Endothelial cell (in vitro differentiated cells): Measurements from ENCODE around the gene DCAKD. TPM values are rescaled to one million over a fixed set of nuclear protein-coding genes. Genes with fewer than 3 reads are reported as not detected.

Source experiments
- DNase-seq: peaks from one replicate; pipeline ENCODE4 v3.0.0; 2021; ENCODE audit warnings: low spot score
- H3K27ac Mint-ChIP-seq: one replicate; pipeline ENCODE4 v1.8.0; 2021; ENCODE audit warnings: mixed read lengths, inconsistent platforms; ENCODE audit not compliant: unreplicated experiment
- H3K27me3 Mint-ChIP-seq: one replicate; pipeline ENCODE4 v1.8.0; 2021; ENCODE audit warnings: mild to moderate bottlenecking, moderate library complexity, mixed read lengths, inconsistent platforms; ENCODE audit not compliant: unreplicated experiment
- H3K36me3 Mint-ChIP-seq: one replicate; pipeline ENCODE4 v1.8.0; 2021; ENCODE audit warnings: mild to moderate bottlenecking, low read depth, mixed read lengths, inconsistent platforms; ENCODE audit not compliant: unreplicated experiment
- H3K4me1 Mint-ChIP-seq: one replicate; pipeline ENCODE4 v1.8.0; 2021; ENCODE audit warnings: mild to moderate bottlenecking, mixed read lengths, inconsistent platforms; ENCODE audit not compliant: unreplicated experiment
- H3K4me3 Mint-ChIP-seq: one replicate; pipeline ENCODE4 v1.8.0; 2021; ENCODE audit warnings: mild to moderate bottlenecking, mixed read lengths, inconsistent platforms; ENCODE audit not compliant: unreplicated experiment
- H3K9me3 Mint-ChIP-seq: one replicate; pipeline ENCODE4 v1.8.0; 2021; ENCODE audit warnings: mixed read lengths, inconsistent platforms; ENCODE audit not compliant: unreplicated experiment
- total RNA-seq: library from RNA; stranded (reverse); fragmentation: NEBNext Ultra II Directional; extraction: Animal tissue kit (Norgen Biotek cat#: 25700); gene quantifications from one replicate; pipeline ENCODE4 v1.2.1, GENCODE V29; 2021; ENCODE audit not compliant: unreplicated experiment
- TF ChIP-seq, protein P1 (sequence below): fragments of 200-600 bp; sonication (generic); IDR thresholded peaks from one replicate; pipeline ENCODE4 v1.5.0; 2021; ENCODE audit warnings: antibody characterized with exemption; ENCODE audit not compliant: unreplicated experiment

Gene DCAKD
- total RNA-seq, 1 donor from 2014 or later = 29.2 TPM

DNA sequence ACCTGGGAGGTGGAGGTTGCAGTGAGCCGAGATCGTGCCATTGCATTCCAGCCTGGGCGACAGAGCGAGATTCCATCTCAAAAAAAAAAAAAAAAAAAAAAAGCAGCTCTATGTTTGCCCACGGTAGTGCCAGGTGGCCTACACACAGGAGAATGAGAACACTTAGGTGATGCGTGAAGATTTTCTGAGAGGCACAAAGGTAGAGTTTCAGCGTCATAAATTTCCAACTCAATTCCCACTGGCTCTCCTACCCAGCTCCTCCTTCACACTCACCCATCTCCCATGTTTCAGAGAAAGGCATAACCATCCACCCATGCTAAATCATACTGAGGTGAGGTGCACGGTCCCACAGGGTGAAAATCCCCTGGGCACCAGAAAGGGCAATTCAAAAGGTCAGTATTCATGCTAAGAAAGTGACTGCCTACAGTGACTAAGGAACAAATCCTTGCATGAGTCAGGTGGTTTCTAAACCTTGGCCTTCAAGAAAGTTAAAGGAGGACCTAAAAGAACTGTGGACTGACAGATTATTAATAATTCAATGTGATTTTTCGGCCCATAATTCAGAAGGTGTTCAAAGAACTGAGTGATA lies 4.8 kb downstream of the DCAKD start:
- Mint-ChIP-seq H3K4me1 (peaks cover 11% of the 10 kb centered on the region), H3K36me3 (no peaks in the 10 kb centered on the region), H3K27me3 (peaks cover 3% of the 10 kb centered on the region), H3K9me3 (no peaks in the 10 kb centered on the region), H3K4me3 (no peak overlapping the region), H3K27ac (no peak overlapping the region)
- TF ChIP-seq, protein P1, sequence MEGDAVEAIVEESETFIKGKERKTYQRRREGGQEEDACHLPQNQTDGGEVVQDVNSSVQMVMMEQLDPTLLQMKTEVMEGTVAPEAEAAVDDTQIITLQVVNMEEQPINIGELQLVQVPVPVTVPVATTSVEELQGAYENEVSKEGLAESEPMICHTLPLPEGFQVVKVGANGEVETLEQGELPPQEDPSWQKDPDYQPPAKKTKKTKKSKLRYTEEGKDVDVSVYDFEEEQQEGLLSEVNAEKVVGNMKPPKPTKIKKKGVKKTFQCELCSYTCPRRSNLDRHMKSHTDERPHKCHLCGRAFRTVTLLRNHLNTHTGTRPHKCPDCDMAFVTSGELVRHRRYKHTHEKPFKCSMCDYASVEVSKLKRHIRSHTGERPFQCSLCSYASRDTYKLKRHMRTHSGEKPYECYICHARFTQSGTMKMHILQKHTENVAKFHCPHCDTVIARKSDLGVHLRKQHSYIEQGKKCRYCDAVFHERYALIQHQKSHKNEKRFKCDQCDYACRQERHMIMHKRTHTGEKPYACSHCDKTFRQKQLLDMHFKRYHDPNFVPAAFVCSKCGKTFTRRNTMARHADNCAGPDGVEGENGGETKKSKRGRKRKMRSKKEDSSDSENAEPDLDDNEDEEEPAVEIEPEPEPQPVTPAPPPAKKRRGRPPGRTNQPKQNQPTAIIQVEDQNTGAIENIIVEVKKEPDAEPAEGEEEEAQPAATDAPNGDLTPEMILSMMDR = no peak
- DNase-seq = no peak

DNA sequence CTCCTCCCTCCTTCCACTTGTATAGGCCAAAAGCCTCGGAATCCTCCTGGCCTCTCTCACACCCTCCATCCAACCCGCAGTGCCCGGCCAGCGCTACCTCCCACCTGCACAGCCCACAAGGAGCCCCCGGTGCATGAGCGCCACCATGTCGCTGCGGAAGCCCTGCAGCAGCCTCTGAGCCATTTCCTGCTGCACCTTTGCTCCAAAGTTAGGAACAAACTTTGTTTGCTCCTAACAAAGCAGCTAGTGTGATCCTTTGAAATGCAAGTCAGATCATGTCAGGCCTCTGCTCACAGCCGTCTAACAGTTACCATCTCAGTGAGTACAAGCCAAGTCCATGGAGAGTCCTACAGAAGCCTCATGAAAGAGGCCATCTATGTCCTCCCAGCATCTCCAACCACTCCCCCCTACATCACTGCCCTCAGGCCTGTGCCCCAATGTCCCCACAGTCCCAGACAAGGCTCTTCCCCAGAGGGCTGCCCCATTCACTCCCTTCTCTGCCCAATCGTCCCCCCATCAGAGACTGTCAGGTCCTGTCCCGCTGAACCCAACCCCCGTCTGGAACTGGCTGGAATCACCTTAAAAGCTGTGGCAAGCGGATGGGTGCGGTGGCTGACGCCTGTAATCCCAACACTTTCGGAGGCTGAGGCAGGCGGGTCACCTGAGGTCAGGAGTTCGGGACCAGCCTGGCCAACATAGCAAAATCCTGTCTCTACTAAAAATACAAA lies 7.5 kb downstream of the DCAKD start:
- Mint-ChIP-seq H3K4me1 (peaks cover 8% of the 10 kb centered on the region), H3K27me3 (no peaks in the 10 kb centered on the region), H3K4me3 (peak overlapping the region; percentile 6), H3K27ac (no peak overlapping the region), H3K9me3 (no peaks in the 10 kb centered on the region), H3K36me3 (no peaks in the 10 kb centered on the region)
- no peak for DNase-seq
- TF ChIP-seq, protein P1 = no peak

DNA sequence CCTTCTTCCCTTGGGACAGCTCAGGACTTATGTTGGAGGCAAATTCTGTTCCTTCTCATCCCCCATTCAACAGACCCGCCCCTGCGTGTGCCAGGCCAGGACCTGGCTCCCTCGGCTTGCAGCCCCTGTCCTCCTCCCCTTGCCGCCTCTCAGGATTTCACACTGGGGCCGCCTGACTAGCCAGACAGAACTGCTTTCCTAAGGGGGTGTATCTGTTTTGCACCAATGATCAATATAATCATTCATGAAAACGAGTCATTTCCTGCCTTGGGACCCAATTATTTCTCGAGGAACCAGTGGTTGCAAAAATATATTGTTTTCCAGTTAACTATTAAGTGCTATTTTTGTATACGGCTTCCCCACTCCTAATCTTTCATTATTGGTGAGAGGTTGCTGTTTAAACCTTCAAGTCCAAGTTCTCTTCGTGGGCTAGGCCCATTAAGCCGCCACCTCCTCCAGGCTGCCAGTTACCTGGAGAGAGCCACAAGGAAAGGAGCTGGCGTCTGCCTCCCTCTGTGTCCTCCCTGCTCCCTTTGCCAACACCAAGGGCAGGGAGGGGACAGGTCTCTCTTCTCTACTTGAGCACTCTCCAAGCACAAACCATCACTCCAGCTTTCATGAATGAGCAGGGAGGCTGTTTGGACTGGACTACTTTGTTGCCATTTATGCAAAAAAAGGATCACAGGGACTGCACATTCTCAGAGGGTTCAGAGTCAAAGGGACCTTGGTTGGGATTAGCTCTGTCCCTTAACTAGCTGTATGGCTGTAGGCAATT lies 8.9 kb downstream of the DCAKD start:
- Mint-ChIP-seq H3K9me3 (no peaks in the 10 kb centered on the region), H3K36me3 (no peaks in the 10 kb centered on the region), H3K27ac (no peak overlapping the region), H3K27me3 (no peaks in the 10 kb centered on the region), H3K4me3 (no peak overlapping the region), H3K4me1 (peaks cover 12% of the 10 kb centered on the region)
- TF ChIP-seq, protein P1 = no peak
- no peak for DNase-seq

DNA sequence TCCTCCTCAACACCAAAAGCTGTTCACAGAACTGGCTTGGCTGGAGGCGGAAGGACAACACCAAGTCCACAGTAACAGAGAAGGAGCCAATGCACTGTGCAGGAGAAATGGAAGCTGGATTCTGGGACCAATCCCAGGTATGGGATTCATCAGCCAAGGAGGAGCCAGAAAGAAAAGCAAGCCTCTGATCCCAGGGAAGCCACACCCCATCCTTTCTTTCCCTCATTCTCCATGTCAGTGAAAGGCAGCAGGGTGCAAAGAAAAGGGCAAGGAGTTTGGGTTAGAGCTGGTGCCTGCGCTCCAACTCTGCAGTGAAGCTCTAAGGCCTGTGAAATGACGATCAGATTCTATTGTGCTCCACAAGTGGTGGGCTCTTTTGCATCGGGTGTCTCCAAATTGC lies 11.0 kb downstream of the DCAKD start:
- H3K27ac Mint-ChIP-seq = no peak overlapping the region
- H3K36me3 Mint-ChIP-seq = no peaks in the 10 kb centered on the region
- H3K4me3 Mint-ChIP-seq = no peak overlapping the region
- H3K27me3 Mint-ChIP-seq = no peaks in the 10 kb centered on the region
- H3K9me3 Mint-ChIP-seq = no peaks in the 10 kb centered on the region
- TF ChIP-seq, protein P1 = no peak
- H3K4me1 Mint-ChIP-seq = peaks cover 12% of the 10 kb centered on the region
- no peak for DNase-seq
